Right hindlimb (tissue), 1 donor: ENCODE measurements around the gene SMCO1.
A peak's percentile ranks its signal among the peaks of the same experiment; 100 is the strongest.
"Not testable (repeated sequence)": the region's sequence is repeated elsewhere in the genome, so short reads cannot be mapped to it uniquely, and the experiment has no call there.

Source experiments
- DNase-seq: peaks from one replicate; pipeline ENCODE4 v3.0.0-alpha.2; 2018

SMCO1 gene, protein sequence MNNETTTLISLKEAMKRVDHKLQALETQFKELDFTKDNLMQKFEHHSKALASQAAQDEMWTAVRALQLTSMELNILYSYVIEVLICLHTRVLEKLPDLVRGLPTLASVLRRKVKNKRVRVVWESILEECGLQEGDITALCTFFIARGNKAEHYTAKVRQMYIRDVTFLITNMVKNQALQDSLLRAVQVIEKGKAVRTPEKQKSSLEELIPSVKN

GRCh38 chr3:196514913-196515621 is at the start of gene SMCO1:
TSS of gene SMCO1 (minus strand) at chr3:196515346. CDS start at chr3:196515209, 137 bp downstream.
- DNase-seq, result no peak

- DNase-seq, result no peak
Measured at GRCh38 chr3:196563721-196564225, 48.6 kb upstream of the SMCO1 start.

DNA sequence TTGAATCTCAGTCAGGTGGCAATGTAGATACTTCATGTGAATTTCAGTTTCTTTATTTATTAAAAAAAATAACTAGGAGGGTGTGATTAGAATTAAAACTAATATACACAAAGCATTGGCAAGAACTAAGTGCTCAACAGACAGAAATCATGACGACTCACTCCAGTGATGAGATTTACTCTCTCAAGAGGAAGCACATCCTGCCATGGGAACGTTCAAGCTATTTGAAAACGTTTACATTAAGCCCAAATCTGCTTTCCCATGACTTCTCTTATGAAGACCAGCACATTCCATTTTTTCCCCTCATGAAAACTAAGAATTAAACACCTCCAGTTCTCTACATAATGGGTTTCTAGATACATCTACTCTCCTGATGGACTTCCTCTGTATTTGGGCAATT is 44.7 kb upstream of the SMCO1 start:
- DNase-seq, result no peak

DNA sequence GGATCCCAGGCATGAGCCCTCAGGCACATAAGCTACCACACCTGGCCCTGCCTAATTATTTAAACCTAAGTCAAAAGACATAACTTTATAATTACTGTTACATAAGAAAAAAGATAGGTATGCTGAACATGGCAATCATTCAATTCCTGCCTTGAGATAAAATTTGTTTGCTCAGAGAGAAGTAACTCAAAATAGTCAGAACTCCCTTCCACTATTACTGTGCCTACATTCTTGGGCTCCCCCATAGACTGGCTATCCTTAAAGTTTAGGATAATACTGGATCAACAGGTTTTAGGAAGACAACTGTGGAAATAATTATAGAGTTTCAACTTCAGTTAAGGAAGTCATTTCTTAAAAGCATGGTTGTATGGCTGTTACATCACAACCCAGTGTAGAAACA is 43.3 kb upstream of the SMCO1 start:
- DNase-seq, result no peak

- no peak for DNase-seq
Measured at GRCh38 chr3:196557236-196557635, 42.1 kb upstream of the SMCO1 start.

GRCh38 chr3:196555295-196555694 is 40.1 kb upstream of the SMCO1 start:
- no peak for DNase-seq

- no peak for DNase-seq
Measured at GRCh38 chr3:196554205-196554604, 39.1 kb upstream of the SMCO1 start.

- no peak for DNase-seq
Measured at GRCh38 chr3:196553551-196553950, 38.4 kb upstream of the SMCO1 start.

DNA sequence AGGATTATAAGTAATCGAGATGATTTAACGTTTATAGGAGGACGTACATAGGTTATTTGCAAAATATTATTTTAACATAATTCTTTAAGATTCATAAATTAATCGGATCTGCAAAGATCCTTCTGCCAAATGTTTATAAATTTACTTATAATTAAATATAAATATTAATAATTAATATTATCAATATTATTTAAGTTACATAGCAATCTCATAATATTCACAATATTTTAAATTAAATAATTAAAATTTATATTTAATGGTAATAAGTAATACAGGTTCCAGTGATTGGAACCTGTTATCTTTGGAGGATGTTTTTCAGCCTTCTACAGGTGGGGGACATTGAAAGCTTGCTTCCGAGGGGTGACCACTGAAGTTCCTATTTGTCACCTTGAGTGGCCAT is 37.1 kb upstream of the SMCO1 start:
- no peak for DNase-seq

GRCh38 chr3:196550172-196550571 is 35.0 kb upstream of the SMCO1 start:
- DNase-seq, result not testable (repeated sequence)

- DNase-seq, result not testable (repeated sequence)
Measured at GRCh38 chr3:196549312-196549711, 34.2 kb upstream of the SMCO1 start.

GRCh38 chr3:196547067-196547466 is 31.9 kb upstream of the SMCO1 start:
- DNase-seq, result no peak

GRCh38 chr3:196546537-196546936 is 31.4 kb upstream of the SMCO1 start:
- no peak for DNase-seq

- no peak for DNase-seq
Measured at GRCh38 chr3:196544491-196544992, 29.4 kb upstream of the SMCO1 start.

DNA sequence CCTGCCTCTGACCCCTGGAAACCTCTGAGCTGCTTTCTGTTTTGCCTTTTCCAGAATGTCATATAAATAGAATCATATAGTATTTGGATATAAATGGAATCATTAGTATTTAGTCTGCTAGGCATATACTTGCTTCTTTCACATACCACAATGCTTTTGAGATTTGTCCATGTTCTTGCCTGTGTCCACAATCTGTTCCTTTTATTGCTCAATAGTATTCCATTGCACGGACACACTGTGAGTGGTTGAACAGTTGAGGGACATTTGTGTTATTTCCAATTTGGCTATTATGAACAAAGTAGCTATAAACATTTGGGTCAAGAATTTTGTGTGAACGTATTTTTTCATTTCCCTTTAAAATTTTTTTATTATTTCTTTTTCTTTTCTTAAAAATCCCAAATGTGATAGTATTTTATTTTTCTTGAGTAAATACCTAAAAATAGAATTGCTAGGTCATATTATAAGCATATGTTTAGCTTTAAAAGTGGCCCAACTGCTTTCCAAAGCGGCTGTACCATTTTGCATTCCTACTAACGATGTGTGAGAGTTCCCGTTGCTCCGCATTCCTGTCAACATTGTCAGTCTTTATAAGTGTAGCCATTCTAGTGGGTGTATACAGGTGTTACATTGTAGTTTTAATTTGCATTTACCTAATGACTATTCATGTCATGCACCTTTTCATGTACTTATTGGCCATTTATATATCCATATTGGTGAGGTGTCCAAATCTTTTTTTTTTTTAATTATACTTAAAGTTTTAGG is 26.7 kb upstream of the SMCO1 start:
- DNase-seq, result no peak

DNA sequence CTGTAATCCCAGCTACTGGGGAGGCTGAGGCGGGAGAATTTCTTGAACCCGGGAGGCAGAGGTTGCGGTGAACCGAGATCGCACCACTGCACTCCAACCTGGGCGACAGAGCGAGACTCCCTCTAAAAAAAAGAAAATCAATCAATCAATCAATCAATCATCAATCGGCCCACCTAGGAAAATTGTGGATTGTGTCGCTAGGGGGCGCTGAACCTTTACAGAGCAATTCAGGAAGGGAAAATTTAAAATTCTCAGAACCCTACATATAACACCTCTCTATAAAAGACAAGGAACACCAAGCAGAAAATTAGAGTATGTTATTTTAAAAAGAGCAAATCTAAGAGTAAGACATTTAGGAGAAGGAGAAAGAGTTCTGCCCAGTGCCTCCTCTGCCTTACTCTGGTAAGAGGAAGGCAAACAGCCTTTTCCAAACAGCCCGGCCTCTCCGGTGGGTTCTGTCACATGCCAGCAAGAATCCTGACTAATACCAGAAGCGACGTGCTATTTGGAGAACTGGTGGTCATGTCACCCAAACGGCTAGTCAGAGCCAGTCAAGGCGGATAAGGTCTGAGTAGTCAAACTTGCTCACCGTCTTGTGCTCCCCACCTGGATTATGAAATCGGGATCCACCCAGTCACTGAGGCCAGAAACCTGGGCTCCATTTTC is 22.3 kb upstream of the SMCO1 start:
- peak; percentile 21 for DNase-seq

- DNase-seq, result no peak
Measured at GRCh38 chr3:196533260-196533681, 18.1 kb upstream of the SMCO1 start.

- DNase-seq, result no peak
Measured at GRCh38 chr3:196531418-196531817, 16.3 kb upstream of the SMCO1 start.

DNA sequence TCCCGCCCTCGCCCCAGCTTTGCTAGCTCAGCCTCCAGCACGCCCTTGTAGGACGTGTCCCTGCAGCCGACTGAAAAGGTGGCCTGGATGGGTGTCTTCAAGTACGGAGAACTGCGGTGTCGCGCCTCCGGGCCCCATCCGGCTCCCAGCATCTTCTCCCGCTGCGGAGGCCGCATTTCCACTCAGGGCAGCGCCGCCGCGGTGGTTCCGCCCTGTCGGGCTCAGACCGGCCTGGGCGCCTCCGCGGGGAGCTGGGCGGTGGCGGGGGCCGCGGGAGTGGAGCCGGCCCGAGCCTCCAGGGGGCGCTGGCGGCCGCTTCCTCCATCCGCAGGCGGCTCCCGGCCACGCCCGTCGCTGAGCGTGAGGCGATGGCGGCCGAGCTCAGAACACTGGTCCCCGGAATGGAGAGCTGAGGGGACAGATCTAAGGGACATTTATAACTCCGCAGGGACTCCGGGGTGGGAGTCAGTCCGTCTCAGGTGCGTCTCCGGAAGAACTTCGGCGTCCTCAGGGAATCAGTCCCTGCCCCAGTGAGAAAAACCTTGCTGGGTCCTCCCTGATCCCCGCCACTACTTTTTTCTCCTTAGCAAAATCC is 13.6 kb upstream of the SMCO1 start:
- peak; percentile 44 for DNase-seq

- DNase-seq, result no peak
Measured at GRCh38 chr3:196525141-196525540, 10.0 kb upstream of the SMCO1 start.

GRCh38 chr3:196524527-196524926 is 9.4 kb upstream of the SMCO1 start:
- no peak for DNase-seq

- DNase-seq, result no peak
Measured at GRCh38 chr3:196523841-196524240, 8.7 kb upstream of the SMCO1 start.
